ENCODE results near the gene EPB41L2. TPM values are rescaled to one million over a fixed set of nuclear protein-coding genes. Genes with fewer than 3 reads are reported as not detected.
"Not testable (repeated sequence)": the region's sequence is repeated elsewhere in the genome, so short reads cannot be mapped to it uniquely, and the experiment has no call there.

Gene EPB41L2
- total and polyA plus RNA-seq, 3 experiments from 2014 or later = 4.6 to 30.9 (median 27.2) TPM

DNA sequence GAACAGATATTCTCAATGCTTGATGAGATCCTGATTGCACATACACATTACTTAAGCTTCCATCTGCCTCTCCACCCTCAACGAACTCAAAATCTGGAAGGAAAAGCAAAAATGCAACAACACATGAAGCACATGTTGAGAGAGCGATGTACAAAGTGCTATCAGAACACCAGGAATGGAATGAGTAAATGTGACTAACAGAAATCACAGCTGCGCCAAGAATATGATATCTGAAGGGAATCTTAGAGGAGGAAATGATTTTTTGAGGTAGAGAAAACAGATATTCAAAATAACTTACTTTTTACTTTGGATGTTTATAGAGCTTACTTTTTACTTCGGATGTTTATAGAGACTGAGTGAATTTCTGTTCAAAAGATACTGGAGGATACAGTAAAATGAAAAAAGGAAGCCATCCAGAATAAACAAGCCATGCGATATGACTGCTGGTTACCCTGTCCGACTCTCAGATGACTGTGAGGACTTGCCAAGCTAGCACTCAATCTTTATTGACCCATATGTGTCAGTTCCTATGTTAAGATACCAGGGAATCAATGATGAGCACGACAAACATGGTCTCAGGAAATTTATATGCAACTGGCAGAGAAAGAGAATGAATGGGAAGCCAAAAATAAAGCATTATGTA lies 133.9 kb downstream of the EPB41L2 start:
- peaks cover 0 to 7% of the 10 kb centered on the region in 2 donors for H3K27me3 Mint-ChIP-seq
- no peaks in the 10 kb centered on the region for H3K4me1 Mint-ChIP-seq
- Histone ChIP-seq H3K9me3 (ENCODE audit: low read length) (no peaks in the 10 kb centered on the region), H3K4me3 (ENCODE audit: low read length) (no peak overlapping the region), H3K27ac (ENCODE audit: low read depth, low read length) (no peak overlapping the region), H3K27me3 (ENCODE audit: insufficient read depth, low read length, poor library complexity, severe bottlenecking) (no peaks in the 10 kb centered on the region), H3K4me1 (ENCODE audit: insufficient read depth, low read length) (no peaks in the 10 kb centered on the region), H3K36me3 (ENCODE audit: insufficient read depth, low read length) (no peaks in the 10 kb centered on the region)
- DNase-seq = no peak
- ChIA-PET POLR2A (no interaction called here), CTCF (no interaction called here)
- H3K27ac Mint-ChIP-seq = no peak overlapping the region
- H3K4me3 Mint-ChIP-seq = no peak overlapping the region
- peaks cover 0 to 4% (median 0%) of the 10 kb centered on the region in 3 donors for H3K36me3 Mint-ChIP-seq
- H3K9me3 Mint-ChIP-seq = peaks cover 0 to 2% (median 0%) of the 10 kb centered on the region in 5 donors

- Histone ChIP-seq H3K27ac (ENCODE audit: low read depth, low read length) (no peak overlapping the region), H3K36me3 (ENCODE audit: insufficient read depth, low read length) (no peaks in the 10 kb centered on the region), H3K4me1 (ENCODE audit: insufficient read depth, low read length) (no peaks in the 10 kb centered on the region), H3K9me3 (ENCODE audit: low read length) (no peaks in the 10 kb centered on the region), H3K27me3 (ENCODE audit: insufficient read depth, low read length, poor library complexity, severe bottlenecking) (no peaks in the 10 kb centered on the region), H3K4me3 (ENCODE audit: low read length) (no peak overlapping the region)
- peaks cover 0 to 4% (median 0%) of the 10 kb centered on the region in 3 donors for H3K36me3 Mint-ChIP-seq
- H3K9me3 Mint-ChIP-seq = peaks cover 0 to 2% (median 0%) of the 10 kb centered on the region in 5 donors
- POLR2A ChIA-PET = no interaction called here
- no peak overlapping the region for H3K27ac Mint-ChIP-seq
- no peak overlapping the region for H3K4me3 Mint-ChIP-seq
- no peaks in the 10 kb centered on the region for H3K4me1 Mint-ChIP-seq
- DNase-seq = no peak
- H3K27me3 Mint-ChIP-seq = peaks cover 0 to 7% of the 10 kb centered on the region in 2 donors
- CTCF ChIA-PET = no interaction called here
These were observed 134.7 kb downstream of the EPB41L2 start for GRCh38 chr6:130928158-130928912.

- Histone ChIP-seq H3K4me3 (ENCODE audit: low read length) (no peak overlapping the region), H3K9me3 (ENCODE audit: low read length) (no peaks in the 10 kb centered on the region), H3K4me1 (ENCODE audit: insufficient read depth, low read length) (no peaks in the 10 kb centered on the region), H3K36me3 (ENCODE audit: insufficient read depth, low read length) (no peaks in the 10 kb centered on the region), H3K27ac (ENCODE audit: low read depth, low read length) (no peak overlapping the region), H3K27me3 (ENCODE audit: insufficient read depth, low read length, poor library complexity, severe bottlenecking) (no peaks in the 10 kb centered on the region)
- Mint-ChIP-seq H3K9me3 (peaks cover 0 to 2% (median 0%) of the 10 kb centered on the region in 5 donors), H3K4me1 (no peaks in the 10 kb centered on the region), H3K27ac (no peak overlapping the region), H3K27me3 (peaks cover 0 to 7% of the 10 kb centered on the region in 2 donors), H3K4me3 (no peak overlapping the region), H3K36me3 (peaks cover 0 to 4% (median 0%) of the 10 kb centered on the region in 3 donors)
- DNase-seq = no peak
- ChIA-PET POLR2A (interaction anchor here (0.6 kb wide), 1 partner anchor 110 kb away, joined by 8 read pairs; no protein-coding TSS in a partner anchor), CTCF (no interaction called here)
These were observed 135.7 kb downstream of the EPB41L2 start for GRCh38 chr6:130927305-130927704.

- H3K9me3 ChIP-seq (ENCODE audit: low read length) = no peaks in the 10 kb centered on the region
- Mint-ChIP-seq H3K27ac (no peak overlapping the region), H3K4me1 (no peaks in the 10 kb centered on the region), H3K4me3 (no peak overlapping the region), H3K36me3 (no peaks in the 10 kb centered on the region), H3K27me3 (no peaks in the 10 kb centered on the region), H3K9me3 (no peaks in the 10 kb centered on the region)
- ChIA-PET POLR2A (no interaction called here), CTCF (no interaction called here)
- no peaks in the 10 kb centered on the region for H3K36me3 ChIP-seq (ENCODE audit: insufficient read depth, low read length)
- DNase-seq = no peak
- H3K4me3 ChIP-seq (ENCODE audit: low read length) = no peak overlapping the region
- H3K27ac ChIP-seq (ENCODE audit: low read depth, low read length) = no peak overlapping the region
- no peaks in the 10 kb centered on the region for H3K27me3 ChIP-seq (ENCODE audit: insufficient read depth, low read length, poor library complexity, severe bottlenecking)
- no peaks in the 10 kb centered on the region for H3K4me1 ChIP-seq (ENCODE audit: insufficient read depth, low read length)
These were observed 139.7 kb downstream of the EPB41L2 start for GRCh38 chr6:130923350-130923749.

GRCh38 chr6:130922922-130923321 lies 140.1 kb downstream of the EPB41L2 start:
- H3K4me1 Mint-ChIP-seq = no peaks in the 10 kb centered on the region
- H3K27ac ChIP-seq (ENCODE audit: low read depth, low read length) = no peak overlapping the region

DNA sequence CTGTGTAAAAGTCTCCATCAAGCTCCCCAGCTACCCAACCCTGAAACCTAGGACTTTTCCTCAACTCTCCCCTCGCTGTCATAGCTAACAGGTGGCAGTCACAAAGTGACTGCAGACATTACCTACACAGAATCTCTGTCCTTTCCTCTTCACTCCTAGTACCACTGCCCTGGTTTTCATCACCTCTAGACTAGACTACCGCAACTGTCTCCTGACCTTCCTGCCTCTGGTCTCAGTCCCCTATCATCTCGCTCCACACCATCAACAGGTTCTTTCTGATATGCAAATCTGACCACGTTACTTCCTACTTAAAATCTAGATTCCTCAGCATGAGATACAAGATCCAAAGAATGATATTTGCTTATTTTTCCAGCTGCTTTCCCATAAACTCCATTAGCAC lies 142.1 kb downstream of the EPB41L2 start:
- H3K27ac ChIP-seq (ENCODE audit: low read depth, low read length) = no peak overlapping the region
- no peak for DNase-seq
- H3K27ac Mint-ChIP-seq = no peak overlapping the region
- ChIA-PET POLR2A (no interaction called here), CTCF (no interaction called here)
- no peaks in the 10 kb centered on the region for H3K36me3 Mint-ChIP-seq
- no peak overlapping the region for H3K4me3 Mint-ChIP-seq
- no peaks in the 10 kb centered on the region for H3K9me3 Mint-ChIP-seq
- no peaks in the 10 kb centered on the region for H3K9me3 ChIP-seq (ENCODE audit: low read length)
- H3K36me3 ChIP-seq (ENCODE audit: insufficient read depth, low read length) = no peaks in the 10 kb centered on the region
- no peaks in the 10 kb centered on the region for H3K27me3 ChIP-seq (ENCODE audit: insufficient read depth, low read length, poor library complexity, severe bottlenecking)
- no peaks in the 10 kb centered on the region for H3K4me1 Mint-ChIP-seq
- no peaks in the 10 kb centered on the region for H3K27me3 Mint-ChIP-seq
- H3K4me3 ChIP-seq (ENCODE audit: low read length) = no peak overlapping the region
- no peaks in the 10 kb centered on the region for H3K4me1 ChIP-seq (ENCODE audit: insufficient read depth, low read length)

More at GRCh38 chr6:130922922-130923321, 140.1 kb downstream of the EPB41L2 start:
- no peaks in the 10 kb centered on the region for H3K27me3 ChIP-seq (ENCODE audit: insufficient read depth, low read length, poor library complexity, severe bottlenecking)
- Mint-ChIP-seq H3K27me3 (no peaks in the 10 kb centered on the region), H3K27ac (no peak overlapping the region), H3K36me3 (no peaks in the 10 kb centered on the region), H3K9me3 (no peaks in the 10 kb centered on the region), H3K4me3 (no peak overlapping the region)
- H3K36me3 ChIP-seq (ENCODE audit: insufficient read depth, low read length) = no peaks in the 10 kb centered on the region
- no peak for DNase-seq
- ChIA-PET POLR2A (no interaction called here), CTCF (no interaction called here)
- H3K4me1 ChIP-seq (ENCODE audit: insufficient read depth, low read length) = no peaks in the 10 kb centered on the region
- no peaks in the 10 kb centered on the region for H3K9me3 ChIP-seq (ENCODE audit: low read length)
- no peak overlapping the region for H3K4me3 ChIP-seq (ENCODE audit: low read length)

DNA sequence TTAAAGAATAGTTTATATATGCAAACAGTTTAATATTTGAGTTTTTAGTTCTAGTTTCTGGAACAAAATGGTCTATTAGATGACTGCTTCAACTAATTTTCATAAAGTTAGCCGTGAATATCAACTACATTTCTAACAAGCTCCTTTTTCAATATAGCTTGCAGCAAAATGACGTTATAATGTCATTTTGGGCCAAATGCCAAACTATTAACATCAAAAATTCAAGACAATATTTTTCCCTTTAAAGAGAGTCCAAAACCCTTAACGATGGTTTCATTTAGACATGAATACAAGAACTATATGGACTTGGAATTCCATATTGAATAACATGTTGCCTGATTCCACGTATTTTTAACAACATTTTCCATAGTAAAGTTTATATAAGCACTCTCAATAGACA lies 144.9 kb downstream of the EPB41L2 start:
- no peaks in the 10 kb centered on the region for H3K27me3 Mint-ChIP-seq
- no peak overlapping the region for H3K27ac Mint-ChIP-seq

GRCh38 chr6:130915606-130916005 lies 147.4 kb downstream of the EPB41L2 start:
- H3K27ac Mint-ChIP-seq; POLR2A ChIA-PET; H3K27me3 ChIP-seq (ENCODE audit: insufficient read depth, low read length, poor library complexity, severe bottlenecking); CTCF ChIA-PET; H3K36me3 ChIP-seq (ENCODE audit: insufficient read depth, low read length); H3K36me3 Mint-ChIP-seq; H3K4me3 Mint-ChIP-seq; H3K4me1 ChIP-seq (ENCODE audit: insufficient read depth, low read length); H3K27me3 Mint-ChIP-seq; H3K27ac ChIP-seq (ENCODE audit: low read depth, low read length); H3K9me3 Mint-ChIP-seq; H3K4me3 ChIP-seq (ENCODE audit: low read length); DNase-seq; H3K9me3 ChIP-seq (ENCODE audit: low read length): not testable (repeated sequence)
- H3K4me1 Mint-ChIP-seq = peaks cover 10 to 11% (median 10%) of the 10 kb centered on the region in 3 donors

More for the DNA sequence above, 144.9 kb downstream of the EPB41L2 start:
- ChIA-PET CTCF (no interaction called here), POLR2A (no interaction called here)
- Histone ChIP-seq H3K9me3 (ENCODE audit: low read length) (no peaks in the 10 kb centered on the region), H3K4me3 (ENCODE audit: low read length) (no peak overlapping the region), H3K27ac (ENCODE audit: low read depth, low read length) (no peak overlapping the region), H3K36me3 (ENCODE audit: insufficient read depth, low read length) (no peaks in the 10 kb centered on the region), H3K4me1 (ENCODE audit: insufficient read depth, low read length) (no peaks in the 10 kb centered on the region), H3K27me3 (ENCODE audit: insufficient read depth, low read length, poor library complexity, severe bottlenecking) (no peaks in the 10 kb centered on the region)
- no peak for DNase-seq
- H3K36me3 Mint-ChIP-seq = peaks cover 0 to 3% (median 0%) of the 10 kb centered on the region in 3 donors
- peaks cover 3 to 4% (median 3%) of the 10 kb centered on the region in 3 donors for H3K4me1 Mint-ChIP-seq
- no peak overlapping the region for H3K4me3 Mint-ChIP-seq
- H3K9me3 Mint-ChIP-seq = peaks cover 0 to 3% (median 0%) of the 10 kb centered on the region in 5 donors

Measured in CD8-positive, alpha-beta memory T cell (primary cell).